H9 (cell line): Measurements from ENCODE around the gene DNAI7. TPM values are rescaled to one million over a fixed set of nuclear protein-coding genes. Genes with fewer than 3 reads are reported as not detected.

Experiments
- DNase-seq: peaks from one replicate; pipeline ENCODE4 v3.0.0-alpha.2; 2017
- H2AFZ ChIP-seq: one replicate; pipeline ENCODE4 v1.6.1; 2013; ENCODE audit warnings: mild to moderate bottlenecking, low read length, control low read depth, moderate library complexity
- H2AK5ac ChIP-seq: 2 replicates; pipeline ENCODE4 v1.6.1; 2013; ENCODE audit warnings: low read length, control low read depth, mixed read lengths; ENCODE audit not compliant: insufficient read length
- H2BK120ac ChIP-seq: one replicate; pipeline ENCODE4 v1.6.1; 2013; ENCODE audit warnings: low read depth, mild to moderate bottlenecking, low read length, control low read depth, inconsistent platforms; ENCODE audit not compliant: poor library complexity, severe bottlenecking
- H2BK12ac ChIP-seq: 2 replicates; pipeline ENCODE4 v1.6.1; 2013; ENCODE audit warnings: low read length, control low read depth, mixed read lengths, low read depth; ENCODE audit not compliant: insufficient read length
- H2BK15ac ChIP-seq: 2 replicates; pipeline ENCODE4 v1.6.1; 2013; ENCODE audit warnings: low read depth, low read length, control low read depth
- H2BK20ac ChIP-seq: one replicate; pipeline ENCODE4 v1.6.1; 2013; ENCODE audit warnings: low read depth, mild to moderate bottlenecking, low read length, control low read depth, inconsistent platforms; ENCODE audit not compliant: poor library complexity, severe bottlenecking
- H2BK5ac ChIP-seq: 2 replicates; pipeline ENCODE4 v1.6.1; 2013; ENCODE audit warnings: low read length, control low read depth, mixed read lengths; ENCODE audit not compliant: insufficient read length
- H3K14ac ChIP-seq: 2 replicates; pipeline ENCODE4 v1.6.1; 2013; ENCODE audit warnings: low read length, control low read depth; ENCODE audit not compliant: insufficient read depth
- H3K18ac ChIP-seq: 2 replicates; pipeline ENCODE4 v1.6.1; 2013; ENCODE audit warnings: low read depth, mild to moderate bottlenecking, mixed read lengths, low read length, control low read depth; ENCODE audit not compliant: insufficient read length
- H3K23ac ChIP-seq: 2 replicates; pipeline ENCODE4 v1.6.1; 2013; ENCODE audit warnings: low read length, control low read depth, mixed read lengths, low read depth; ENCODE audit not compliant: insufficient read length
- H3K23me2 ChIP-seq: 2 replicates; pipeline ENCODE4 v1.6.1; 2013; ENCODE audit warnings: low read depth, mild to moderate bottlenecking, mixed read lengths, low read length, control low read depth; ENCODE audit not compliant: insufficient read length, poor library complexity, severe bottlenecking
- H3K27ac ChIP-seq: 2 replicates; pipeline ENCODE4 v1.5.1; 2013; ENCODE audit warnings: low read length, control low read depth, mixed read lengths, low read depth; ENCODE audit not compliant: insufficient read length
- H3K27me3 ChIP-seq: 2 replicates; pipeline ENCODE4 v1.6.1; 2013; ENCODE audit warnings: low read length, control low read depth, inconsistent platforms; ENCODE audit not compliant: insufficient read depth
- H3K4ac ChIP-seq: 2 replicates; pipeline ENCODE4 v1.6.1; 2013; ENCODE audit warnings: low read depth, mild to moderate bottlenecking, control low read depth, inconsistent platforms, low read length, moderate library complexity
- H3K4me1 ChIP-seq: 2 replicates; pipeline ENCODE4 v1.6.1; 2013; ENCODE audit warnings: low read length, control low read depth, inconsistent platforms; ENCODE audit not compliant: insufficient read depth
- H3K4me2 ChIP-seq: 2 replicates; pipeline ENCODE4 v1.6.1; 2013; ENCODE audit warnings: low read length, control low read depth, mixed read lengths; ENCODE audit not compliant: insufficient read length, insufficient read depth
- H3K56ac ChIP-seq: 2 replicates; pipeline ENCODE4 v1.6.1; 2013; ENCODE audit warnings: low read depth, mild to moderate bottlenecking, mixed read lengths, low read length, control low read depth; ENCODE audit not compliant: insufficient read length
- H3K79me1 ChIP-seq: 2 replicates; pipeline ENCODE4 v1.6.1; 2013; ENCODE audit warnings: low read depth, mild to moderate bottlenecking, moderate library complexity, low read length, control low read depth, inconsistent platforms; ENCODE audit not compliant: insufficient read depth, poor library complexity, severe bottlenecking
- H3K79me2 ChIP-seq: 2 replicates; pipeline ENCODE4 v1.6.1; 2013; ENCODE audit warnings: low read length, control low read depth, inconsistent platforms; ENCODE audit not compliant: insufficient read depth
- H3K9ac ChIP-seq: 2 replicates; pipeline ENCODE4 v1.6.1; 2013; ENCODE audit warnings: low read length, control low read depth, mixed read lengths; ENCODE audit not compliant: insufficient read length; ENCODE audit errors: extremely low read depth
- H3K9me3 ChIP-seq: one replicate; pipeline ENCODE4 v1.6.1; 2013; ENCODE audit warnings: low read depth, low read length, inconsistent platforms; ENCODE audit not compliant: control insufficient read depth
- H3T11ph ChIP-seq: one replicate; pipeline ENCODE4 v1.6.1; 2013; ENCODE audit warnings: mild to moderate bottlenecking, low read length, control low read depth, inconsistent platforms
- H4K20me1 ChIP-seq: one replicate; pipeline ENCODE4 v1.6.1; 2013; ENCODE audit not compliant: control insufficient read depth, insufficient read length, insufficient read depth
- H4K5ac ChIP-seq: 2 replicates; pipeline ENCODE4 v1.6.1; 2013; ENCODE audit warnings: low read depth, mild to moderate bottlenecking, mixed read lengths, low read length, control low read depth; ENCODE audit not compliant: insufficient read length
- H4K8ac ChIP-seq: replicated peaks from 2 replicates; pipeline ENCODE4 v1.6.1; 2013; ENCODE audit warnings: low read length, control low read depth, mixed read lengths, low read depth; ENCODE audit not compliant: insufficient read length
- H4K91ac ChIP-seq: 2 replicates; pipeline ENCODE4 v1.6.1; 2013; ENCODE audit warnings: low read depth, mild to moderate bottlenecking, moderate library complexity, mixed read lengths, low read length, control low read depth; ENCODE audit not compliant: insufficient read length
- H3K27ac Mint-ChIP-seq, 3 experiments: 2 replicates in 2 of 3; 3 replicates in 1 of 3; pipeline ENCODE4 v1.8.0; 2020 to 2021; ENCODE audit warnings: mixed read lengths in 3 of 3, mild to moderate bottlenecking in 1 of 3, moderate library complexity in 1 of 3
- H3K27me3 Mint-ChIP-seq: 2 replicates; pipeline ENCODE4 v1.8.0; 2021; ENCODE audit warnings: low read depth, mild to moderate bottlenecking, moderate library complexity, mixed read lengths
- H3K36me3 Mint-ChIP-seq, 3 experiments: 2 replicates in 2 of 3; 3 replicates in 1 of 3; pipeline ENCODE4 v1.8.0; 2020 to 2021; ENCODE audit warnings: low read depth in 3 of 3, mixed read lengths in 3 of 3; ENCODE audit not compliant: insufficient read depth in 1 of 3
- H3K4me1 Mint-ChIP-seq, 2 experiments: 2 replicates each; pipeline ENCODE4 v1.8.0; 2020; ENCODE audit warnings: mixed read lengths in 2 of 2
- H3K4me3 Mint-ChIP-seq, 2 experiments: 2 replicates in 1 of 2; 3 replicates in 1 of 2; pipeline ENCODE4 v1.8.0; 2020 to 2021; ENCODE audit warnings: mild to moderate bottlenecking in 2 of 2, mixed read lengths in 2 of 2, moderate library complexity in 1 of 2
- H3K9me3 Mint-ChIP-seq, 2 experiments: 2 replicates in 1 of 2; 3 replicates in 1 of 2; pipeline ENCODE4 v1.8.0; 2020; ENCODE audit warnings: mild to moderate bottlenecking in 2 of 2, mixed read lengths in 2 of 2, moderate library complexity in 1 of 2
- CTCF ChIP-seq: fragments of 200-600 bp; sonication (generic); conservative IDR thresholded peaks from 3 replicates; pipeline ENCODE4 v1.8.0; 2021; ENCODE audit warnings: antibody characterized with exemption, mild to moderate bottlenecking
- WGBS: extraction: QIAGEN DNeasy Blood & Tissue Kit; methylation state at CpG from one replicate; pipeline ENCODE4 v1.1.7; 2013; ENCODE audit warnings: missing lambda C conversion rate, low lambda C conversion rate, mixed read lengths; ENCODE audit not compliant: insufficient read length; ENCODE audit errors: extremely low coverage; 5-methylcytosine and 5-hydroxymethylcytosine counted together
- total RNA-seq: library from RNA; stranded (reverse); gene quantifications from 2 replicates; pipeline ENCODE4 v1.2.1, GENCODE V29; 2021

DNAI7 gene
- total RNA-seq, 1 experiment from 2014 or later: not detected

- Histone ChIP-seq H2BK5ac (no peak overlapping the region), H4K20me1 (no peaks in the 10 kb centered on the region), H3K9ac (no peak overlapping the region), H3K79me1 (no peaks in the 10 kb centered on the region), H3K9me3 (no peaks in the 10 kb centered on the region), H4K91ac (no peak overlapping the region), H2BK15ac (no peak overlapping the region), H3K18ac (no peak overlapping the region), H3K27me3 (no peaks in the 10 kb centered on the region), H2BK12ac (no peak overlapping the region), H3K14ac (no peak overlapping the region), H4K5ac (no peak overlapping the region), H2AK5ac (no peak overlapping the region), H4K8ac (no peak overlapping the region), H3K23ac (no peak overlapping the region), H3K79me2 (no peaks in the 10 kb centered on the region), H2BK120ac (no peak overlapping the region), H3K27ac (no peak overlapping the region), H3T11ph (no peak overlapping the region), H3K23me2 (no peaks in the 10 kb centered on the region), H3K4ac (no peak overlapping the region), H2AFZ (no peak overlapping the region), H2BK20ac (no peak overlapping the region), H3K56ac (no peak overlapping the region), H3K4me1 (peaks cover 11% of the 10 kb centered on the region), H3K4me2 (no peak overlapping the region)
- Mint-ChIP-seq H3K27me3 (no peaks in the 10 kb centered on the region; the same call in 1 of the 2 replicates), H3K9me3 (no peaks in the 10 kb centered on the region), H3K27ac (no peak overlapping the region), H3K4me1 (peaks cover 17% of the 10 kb centered on the region in 2 experiments), H3K36me3 (no peaks in the 10 kb centered on the region), H3K4me3 (no peak overlapping the region)
- DNase-seq: no peak
- no CpG with 5 or more reads among the region's 4 CpGs for WGBS
- TF ChIP-seq CTCF: no peak
These were observed 38.9 kb downstream of the DNAI7 start for GRCh38 chr12:25156061-25156460.
